PC-9 (cell line): ENCODE results near the gene CA4.

ENCODE experiments used
- EZH2 ChIP-seq: fragments of 200-600 bp; sonication (generic); IDR thresholded peaks from 2 replicates; pipeline ENCODE4 v1.8.0; 2017; ENCODE audit warnings: antibody characterized with exemption, low read depth
- TF ChIP-seq, protein P1 (sequence below): fragments of 200-600 bp; sonication (generic); conservative IDR thresholded peaks from 2 replicates; pipeline ENCODE4 v1.6.1; 2017; ENCODE audit warnings: mixed run types, antibody characterized with exemption, mild to moderate bottlenecking, moderate library complexity

DNA sequence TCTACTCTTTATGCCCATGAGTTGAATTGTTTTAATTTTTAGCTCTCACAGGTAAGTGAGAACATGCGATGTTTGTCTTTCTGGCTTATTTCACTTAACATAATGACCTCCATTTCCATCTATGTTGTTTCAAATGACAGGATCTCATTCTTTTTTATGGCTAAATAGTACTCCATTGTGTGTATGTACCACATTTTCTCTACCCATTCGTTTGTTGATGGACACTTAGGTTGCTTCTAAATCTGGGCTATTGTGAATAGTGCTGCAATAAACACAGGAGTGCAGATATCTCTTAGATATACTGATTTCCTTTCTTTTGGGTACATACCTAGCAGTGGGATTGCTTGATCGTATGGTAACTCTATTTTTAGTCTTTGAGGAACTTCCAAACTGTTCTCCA, 19.3 kb upstream of the CA4 start:
- TF ChIP-seq, protein P1, sequence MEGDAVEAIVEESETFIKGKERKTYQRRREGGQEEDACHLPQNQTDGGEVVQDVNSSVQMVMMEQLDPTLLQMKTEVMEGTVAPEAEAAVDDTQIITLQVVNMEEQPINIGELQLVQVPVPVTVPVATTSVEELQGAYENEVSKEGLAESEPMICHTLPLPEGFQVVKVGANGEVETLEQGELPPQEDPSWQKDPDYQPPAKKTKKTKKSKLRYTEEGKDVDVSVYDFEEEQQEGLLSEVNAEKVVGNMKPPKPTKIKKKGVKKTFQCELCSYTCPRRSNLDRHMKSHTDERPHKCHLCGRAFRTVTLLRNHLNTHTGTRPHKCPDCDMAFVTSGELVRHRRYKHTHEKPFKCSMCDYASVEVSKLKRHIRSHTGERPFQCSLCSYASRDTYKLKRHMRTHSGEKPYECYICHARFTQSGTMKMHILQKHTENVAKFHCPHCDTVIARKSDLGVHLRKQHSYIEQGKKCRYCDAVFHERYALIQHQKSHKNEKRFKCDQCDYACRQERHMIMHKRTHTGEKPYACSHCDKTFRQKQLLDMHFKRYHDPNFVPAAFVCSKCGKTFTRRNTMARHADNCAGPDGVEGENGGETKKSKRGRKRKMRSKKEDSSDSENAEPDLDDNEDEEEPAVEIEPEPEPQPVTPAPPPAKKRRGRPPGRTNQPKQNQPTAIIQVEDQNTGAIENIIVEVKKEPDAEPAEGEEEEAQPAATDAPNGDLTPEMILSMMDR: no peak
- TF ChIP-seq EZH2: no peak
